ENCODE data around the gene MT1E.
"Not testable (repeated sequence)": the region's sequence is repeated elsewhere in the genome, so short reads cannot be mapped to it uniquely, and the experiment has no call there.

Gene MT1E

GRCh38 chr16:56664506-56664905 lies 38.9 kb downstream of the MT1E start:
- H3K27ac ChIP-seq (replicated peaks) = no peak overlapping the region
- peaks cover 51% of the 10 kb centered on the region for H3K27me3 ChIP-seq (ENCODE audit: insufficient read depth, poor library complexity, severe bottlenecking)
- TF ChIP-seq GABPA (IDR thresholded peaks at IDR 0.05; ENCODE audit: low read depth) (no peak), REST (IDR thresholded peaks at IDR 0.05; ENCODE audit: insufficient replicate concordance, low read depth) (no peak), SPI1 (IDR thresholded peaks at IDR 0.05; ENCODE audit: borderline replicate concordance, low read depth) (no peak), CTCF (IDR thresholded peaks at IDR 0.05; ENCODE audit: insufficient read depth, low read length) (no peak), POLR2AphosphoS5 (IDR thresholded peaks at IDR 0.05; ENCODE audit: low read depth) (no peak)
- no peak overlapping the region for H3K4me3 ChIP-seq (replicated peaks; ENCODE audit: insufficient read depth, low read length)
- no peak for DNase-seq (ENCODE audit: low read depth in 1 of 2, low spot score in 1 of 2)

GRCh38 chr16:56665286-56666261 lies 40.0 kb downstream of the MT1E start:
- peaks cover 58% of the 10 kb centered on the region for H3K27me3 ChIP-seq (ENCODE audit: insufficient read depth, poor library complexity, severe bottlenecking)
- H3K27ac ChIP-seq (replicated peaks); H3K4me3 ChIP-seq (replicated peaks; ENCODE audit: insufficient read depth, low read length); DNase-seq (ENCODE audit: low read depth in 1 of 2, low spot score in 1 of 2): not testable (repeated sequence)

GRCh38 chr16:56667581-56668571 lies 42.3 kb downstream of the MT1E start, which contains the start of gene MT1G:
TSS of gene MT1G (minus strand) at chr16:56668065. CDS start at chr16:56667993, 72 bp downstream.
- no peak within 1 kb of the TSS for H3K27ac ChIP-seq (replicated peaks)
- no peak for TF ChIP-seq SPI1 (IDR thresholded peaks at IDR 0.05; ENCODE audit: borderline replicate concordance, low read depth)
- TF ChIP-seq CTCF (IDR thresholded peaks at IDR 0.05; ENCODE audit: insufficient read depth, low read length) = no peak
- no peak for TF ChIP-seq REST (IDR thresholded peaks at IDR 0.05; ENCODE audit: insufficient replicate concordance, low read depth)
- TF ChIP-seq GABPA (IDR thresholded peaks at IDR 0.05; ENCODE audit: low read depth) = no peak
- no peak for TF ChIP-seq POLR2AphosphoS5 (IDR thresholded peaks at IDR 0.05; ENCODE audit: low read depth)
- H3K4me3 ChIP-seq (replicated peaks; ENCODE audit: insufficient read depth, low read length) = peak within 1 kb of the TSS; percentile 33
- peaks cover 49% of the 10 kb centered on the region for H3K27me3 ChIP-seq (ENCODE audit: insufficient read depth, poor library complexity, severe bottlenecking)
- peak; percentile 42 to 44 for DNase-seq (ENCODE audit: low read depth in 1 of 2, low spot score in 1 of 2)

Data from HL-60 (cell line).